H1 (cell line): Measurements from ENCODE around the gene NOS1AP. TPM values are rescaled to one million over a fixed set of nuclear protein-coding genes. Genes with fewer than 3 reads are reported as not detected.

Experiments
- BRCA1 ChIP-seq: IDR thresholded peaks from 2 replicates; pipeline ENCODE4 v1.6.1; 2012; ENCODE audit warnings: low read depth, low read length, improper control_type of control experiment
- CBX8 ChIP-seq: fragments of 300-800, 300-1000 bp; sonication (generic); IDR thresholded peaks from 2 replicates; pipeline ENCODE4 v1.7.1; 2016; ENCODE audit warnings: low read depth, low read length, borderline replicate concordance
- NANOG ChIP-seq: IDR thresholded peaks from 2 replicates; pipeline ENCODE4 v1.6.1; 2011; ENCODE audit warnings: low read length, low read depth, mild to moderate bottlenecking, inconsistent platforms; ENCODE audit not compliant: insufficient read depth, poor library complexity, severe bottlenecking
- POU5F1 ChIP-seq: IDR thresholded peaks from 2 replicates; pipeline ENCODE4 v1.6.1; 2011; ENCODE audit warnings: low read depth, mild to moderate bottlenecking, low read length, moderate library complexity
- TEAD4 ChIP-seq: IDR thresholded peaks from 2 replicates; pipeline ENCODE4 v1.6.1; 2012; ENCODE audit warnings: low read depth, low read length, inconsistent platforms, mixed read lengths
- polyA plus RNA-seq, 7 experiments: library from polyadenylated mRNA; depleted of rRNA in 3 of 7; stranded (reverse) in 5 of 7; unstranded in 2 of 7; fragments of >200 nt in 5 of 7; fragments of 200-250 nt in 2 of 7; gene quantifications; 1 replicate in 5 of 7; 2 replicates in 1 of 7; 4 replicates in 1 of 7; pipeline versions ENCODE4 v1.2.1 to v1.2.3, GENCODE V29; 2011 to 2013; ENCODE audit warnings: missing spikeins in 2 of 7, mixed read lengths in 2 of 7
- total RNA-seq: library from RNA; stranded (reverse); fragmentation: NEBNext Ultra II Directional; extraction: Animal tissue kit (Norgen Biotek cat#: 25700); gene quantifications from 2 replicates; pipeline ENCODE4 v1.2.1, GENCODE V29; 2021

NOS1AP gene
- total and polyA plus RNA-seq, 2 of the 8 experiments (the other 6 are each of a cell fraction or from before 2014, with no cell fraction given), result 2.4 to 12.1 TPM

DNA sequence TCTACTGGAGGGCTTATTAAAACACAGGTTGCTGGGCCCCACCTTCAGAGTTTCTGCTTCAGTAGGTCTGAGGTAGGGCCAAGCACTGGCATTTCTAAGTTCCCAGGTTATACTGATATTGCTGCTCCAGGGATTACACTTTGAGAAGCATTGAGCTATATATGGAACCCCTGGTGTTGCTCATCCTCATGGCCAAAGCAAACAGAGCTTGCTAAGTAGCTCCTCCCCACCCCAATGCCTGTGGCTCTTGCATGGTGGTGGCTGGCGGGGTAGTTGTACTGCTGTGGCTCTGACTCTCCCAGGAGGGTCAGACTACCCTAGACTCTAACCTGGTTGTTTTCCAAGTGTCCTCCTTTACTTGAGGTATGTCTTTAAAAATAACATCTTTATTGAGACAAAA is 163.6 kb downstream of the NOS1AP start (continued):
- TF ChIP-seq CBX8 (no peak), NANOG (no peak), POU5F1 (no peak), BRCA1 (no peak), TEAD4 (no peak)
- TF ChIP-seq, all 59 proteins: peak for 0
